Stimulated activated CD4-positive, alpha-beta T cell treated with anti-CD3 and anti-CD28 coated beads, Interleukin-4, amount 100 ng/mL, for 1 hour (primary cell): ENCODE data around the gene C16orf54.
"Not testable (repeated sequence)": the region's sequence is repeated elsewhere in the genome, so short reads cannot be mapped to it uniquely, and the experiment has no call there.

Source experiments
- DNase-seq: peaks from one replicate; pipeline ENCODE4 v3.0.0-alpha.2; 2020

Gene C16orf54

DNA sequence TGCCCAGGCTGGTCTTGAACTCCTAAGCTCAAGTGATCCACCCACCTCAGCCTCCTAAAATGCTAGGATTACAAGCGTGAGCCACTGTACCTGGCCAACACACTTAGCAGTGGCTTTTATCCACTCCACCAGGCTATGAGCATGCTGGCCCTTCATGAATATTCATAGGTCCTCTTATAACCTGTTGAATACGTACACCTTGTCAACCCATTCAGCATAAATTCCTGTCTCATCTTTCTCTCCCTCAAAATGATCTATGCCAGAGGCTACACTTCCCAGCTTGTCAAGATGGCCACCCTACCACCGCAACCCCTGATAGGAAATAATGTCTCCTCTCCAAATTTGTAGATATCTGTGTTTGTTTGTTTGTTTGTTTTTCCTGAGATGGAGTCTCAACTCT, 21.3 kb upstream of the C16orf54 start:
- DNase-seq, result no peak

GRCh38 chr16:29766571-29766970, 20.8 kb upstream of the C16orf54 start:
- no peak for DNase-seq

DNA sequence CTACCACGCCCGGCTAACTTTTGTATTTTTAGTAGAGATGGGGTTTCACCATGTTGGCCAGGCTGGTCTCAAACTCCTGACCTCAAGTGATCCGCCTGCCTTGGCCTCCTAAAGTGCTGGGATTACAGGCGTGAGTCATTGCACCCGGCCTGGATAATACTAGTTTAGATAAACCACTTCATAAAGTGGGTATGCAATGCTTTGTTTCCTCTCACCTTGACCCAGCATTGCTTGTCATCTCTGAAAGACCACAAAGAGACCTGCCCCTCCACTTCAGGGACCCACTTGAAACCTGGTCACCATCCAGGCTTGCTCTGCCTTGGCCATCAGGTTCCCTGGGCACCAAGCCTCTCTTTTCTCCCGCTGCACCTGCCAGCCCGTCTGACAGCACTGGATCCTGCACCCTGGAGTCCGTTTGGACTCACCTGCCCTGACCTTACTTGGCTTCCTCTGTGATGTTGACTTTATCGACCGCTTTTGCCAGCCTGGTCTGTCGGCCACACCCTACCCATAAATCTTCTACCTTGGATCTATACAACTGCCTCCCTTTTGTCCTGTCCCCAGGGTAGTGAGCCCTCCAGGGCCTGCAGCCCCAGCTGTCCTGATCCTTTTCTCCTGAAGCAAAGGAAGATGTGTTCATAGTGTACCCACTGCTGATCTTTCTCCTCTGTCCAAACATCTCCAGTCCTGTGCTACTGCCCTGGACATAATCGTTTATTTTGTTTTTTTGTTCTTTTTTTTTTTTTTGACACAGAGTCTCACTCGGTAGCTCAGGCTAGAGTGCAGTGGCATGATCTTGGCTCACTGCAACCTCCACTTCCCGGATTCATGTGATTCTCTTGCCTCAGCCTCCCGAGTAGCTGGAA, 19.6 kb upstream of the C16orf54 start:
- DNase-seq, result no peak

DNA sequence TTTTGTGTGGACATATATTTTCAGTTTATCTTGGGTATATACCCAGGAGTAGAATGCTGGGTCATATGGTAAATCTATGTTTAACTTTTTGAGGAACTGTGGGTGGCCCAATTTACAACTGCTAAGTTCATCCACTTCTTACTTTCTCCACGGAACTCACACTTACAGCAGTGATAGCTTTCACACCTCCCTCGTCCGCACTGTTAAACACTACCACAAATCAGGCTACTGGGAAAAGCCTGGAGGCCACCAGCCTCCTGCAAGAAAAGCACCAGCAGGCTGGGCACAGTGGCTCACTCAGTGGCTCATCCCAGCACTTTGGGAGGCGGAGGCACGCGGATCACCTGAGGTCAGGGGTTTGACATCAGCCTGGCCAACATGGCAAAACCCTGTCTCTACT, 17.5 kb upstream of the C16orf54 start:
- DNase-seq, result no peak

DNA sequence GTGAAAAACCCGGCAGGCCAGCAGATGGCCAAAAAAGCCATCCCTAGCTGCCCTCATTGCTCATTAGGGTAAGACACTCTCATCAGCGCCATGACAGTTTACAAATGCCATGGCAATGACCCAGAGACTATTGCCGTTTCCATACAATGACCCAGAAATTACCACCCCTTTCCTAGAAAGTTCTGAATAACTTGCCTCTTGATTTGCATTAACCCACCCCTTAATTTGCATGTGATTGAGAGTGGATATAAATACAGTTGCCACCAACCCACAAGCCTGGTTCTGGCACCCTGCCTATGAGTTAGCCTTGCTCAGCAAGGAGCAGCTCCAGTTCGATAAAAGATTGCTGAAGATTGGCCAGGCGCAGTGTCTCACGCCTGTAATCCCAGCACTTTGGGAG, 16.1 kb upstream of the C16orf54 start:
- DNase-seq, result no peak

GRCh38 chr16:29761280-29761651, 15.5 kb upstream of the C16orf54 start:
- not testable (repeated sequence) for DNase-seq

- no peak for DNase-seq
Measured at GRCh38 chr16:29760567-29761279, 14.9 kb upstream of the C16orf54 start.

DNA sequence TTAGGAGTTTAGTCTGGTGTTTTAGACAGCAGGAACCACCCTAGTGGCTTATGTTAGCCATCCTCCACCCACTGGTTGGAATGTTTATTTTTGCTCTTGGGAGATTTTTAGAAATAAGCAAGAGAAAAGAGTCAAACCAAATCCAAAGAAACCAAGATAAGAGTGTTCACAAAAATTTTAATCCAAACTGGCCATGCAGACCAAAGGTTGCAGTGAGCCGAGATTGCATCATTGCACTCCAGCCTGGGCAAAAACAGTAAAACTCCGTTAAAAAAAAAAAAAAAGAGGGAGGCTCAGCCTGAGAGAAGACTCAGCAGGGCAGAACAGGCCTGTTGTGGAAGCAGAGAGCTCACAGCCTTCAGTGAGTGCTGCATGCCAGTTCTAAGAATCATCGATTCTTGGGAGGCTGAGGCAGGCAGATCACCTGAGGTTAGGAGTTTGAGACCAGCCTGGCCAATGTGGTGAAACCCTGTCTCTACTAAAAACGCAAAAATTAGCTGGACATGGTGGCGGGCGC, 12.2 kb upstream of the C16orf54 start:
- no peak for DNase-seq

DNA sequence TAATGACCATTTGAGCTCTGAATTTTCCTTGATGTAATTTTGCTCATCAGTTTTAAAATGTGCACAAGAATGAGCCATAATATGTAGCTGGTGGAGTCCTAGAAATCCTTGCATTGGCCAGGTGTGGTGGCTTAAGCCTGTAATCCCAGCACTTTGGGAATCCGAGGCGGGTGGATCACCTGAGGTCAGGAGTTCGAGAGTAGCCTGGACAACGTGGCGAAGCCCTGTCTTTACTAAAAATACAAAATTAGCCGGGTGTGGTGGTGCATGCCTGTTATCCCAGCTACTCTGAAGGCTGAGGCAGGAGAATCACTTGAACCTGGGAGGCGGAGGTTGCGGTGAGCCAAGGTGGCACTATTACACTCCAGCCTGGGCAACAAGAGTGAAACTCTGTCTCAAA, 11.3 kb upstream of the C16orf54 start:
- not testable (repeated sequence) for DNase-seq

- DNase-seq, result no peak
Measured at GRCh38 chr16:29756654-29757053, 10.9 kb upstream of the C16orf54 start.

GRCh38 chr16:29753516-29753915, 7.7 kb upstream of the C16orf54 start:
- DNase-seq, result no peak

DNA sequence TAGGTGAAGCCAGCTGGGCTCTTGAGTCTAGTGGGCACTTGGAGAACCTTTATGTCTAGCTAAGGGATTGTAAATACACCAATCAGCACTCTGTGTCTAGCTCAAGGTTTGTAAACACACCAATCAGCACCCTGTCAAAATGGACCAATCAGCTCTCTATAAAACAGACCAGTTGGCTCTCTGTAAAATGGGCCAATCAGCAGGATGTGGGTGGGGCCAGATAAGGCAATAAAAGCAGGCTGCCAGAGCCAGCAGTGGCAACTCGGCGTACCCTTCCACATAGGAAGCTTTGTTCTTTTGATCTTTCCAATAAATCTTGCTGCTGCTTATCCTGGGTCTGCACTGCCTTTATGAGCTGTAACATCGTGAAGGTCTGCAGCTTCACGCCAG, 3.0 kb upstream of the C16orf54 start:
- not testable (repeated sequence) for DNase-seq

DNA sequence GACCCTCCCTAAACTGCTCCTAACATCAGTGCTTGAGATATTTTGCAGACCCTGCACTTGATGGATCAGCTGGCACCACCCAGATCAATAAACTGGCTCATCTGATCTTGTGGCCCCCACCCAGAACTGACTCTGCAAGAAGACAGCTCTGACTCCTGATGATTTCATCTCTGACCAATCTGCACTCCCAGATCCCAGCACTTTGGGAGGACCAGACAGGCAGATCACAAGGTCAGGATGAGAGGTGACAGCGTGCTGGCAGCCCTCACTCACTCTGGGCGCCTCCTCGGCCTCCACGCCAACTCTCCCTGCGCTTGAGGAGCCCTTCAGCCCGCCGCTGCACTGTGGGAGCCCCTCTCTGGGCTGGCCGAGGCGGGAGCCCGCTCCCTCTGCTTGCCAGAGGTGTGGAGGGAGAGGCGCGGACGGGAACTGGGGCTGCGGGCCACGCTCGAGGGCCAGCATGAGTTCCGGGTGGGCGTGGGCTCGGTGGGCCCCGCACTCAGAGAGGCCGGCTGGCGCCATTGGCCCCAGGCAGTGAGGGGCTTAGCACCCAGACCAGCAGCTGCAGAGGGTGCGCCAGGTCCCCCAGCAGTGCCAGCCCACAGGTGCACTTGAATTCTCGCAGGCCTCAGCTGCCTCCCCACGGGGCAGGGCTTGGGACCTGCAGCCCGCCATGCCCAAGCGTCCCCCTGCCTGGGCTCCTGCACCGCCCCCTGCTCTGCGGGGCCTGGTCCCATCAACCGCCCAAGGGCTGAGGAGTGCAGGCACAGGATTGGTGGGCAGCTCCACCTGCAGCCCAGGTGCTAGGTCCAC, 2.4 kb upstream of the C16orf54 start:
- DNase-seq, result no peak

- DNase-seq, result not testable (repeated sequence)
Measured at GRCh38 chr16:29746518-29746917, 728 bp upstream of the C16orf54 start.

- peak; percentile 56 for DNase-seq
Measured at GRCh38 chr16:29745121-29745852, 503 bp downstream of the C16orf54 start.

DNA sequence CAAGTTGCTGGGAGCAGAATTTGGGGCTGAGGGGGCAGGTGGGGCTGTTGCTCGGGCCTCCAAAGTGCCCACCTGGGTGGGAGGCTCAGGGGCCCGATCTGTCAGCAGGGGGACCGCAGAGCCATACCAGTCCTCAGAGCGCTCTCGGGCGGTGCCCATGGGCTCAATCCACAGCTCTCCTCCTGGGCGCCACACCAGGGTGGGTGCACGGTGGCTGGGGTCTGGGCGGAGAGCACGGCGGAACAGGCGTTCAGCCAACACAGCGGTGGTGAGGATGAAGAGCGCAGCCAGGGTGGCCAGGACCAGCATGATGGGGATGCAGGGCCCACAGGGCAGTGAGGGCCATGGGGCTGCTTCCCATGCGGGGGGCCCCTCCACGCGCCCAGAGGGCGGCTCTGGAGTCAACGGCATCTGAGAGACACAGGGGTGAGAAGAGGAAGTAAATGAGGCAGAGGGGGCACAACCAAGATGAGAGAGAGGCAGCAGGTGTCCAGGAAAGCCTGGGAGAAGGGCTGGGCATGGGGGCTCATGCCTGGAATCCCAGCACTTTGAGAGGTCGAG, 1.2 kb downstream of the C16orf54 start:
- peak; percentile 7 for DNase-seq

DNA sequence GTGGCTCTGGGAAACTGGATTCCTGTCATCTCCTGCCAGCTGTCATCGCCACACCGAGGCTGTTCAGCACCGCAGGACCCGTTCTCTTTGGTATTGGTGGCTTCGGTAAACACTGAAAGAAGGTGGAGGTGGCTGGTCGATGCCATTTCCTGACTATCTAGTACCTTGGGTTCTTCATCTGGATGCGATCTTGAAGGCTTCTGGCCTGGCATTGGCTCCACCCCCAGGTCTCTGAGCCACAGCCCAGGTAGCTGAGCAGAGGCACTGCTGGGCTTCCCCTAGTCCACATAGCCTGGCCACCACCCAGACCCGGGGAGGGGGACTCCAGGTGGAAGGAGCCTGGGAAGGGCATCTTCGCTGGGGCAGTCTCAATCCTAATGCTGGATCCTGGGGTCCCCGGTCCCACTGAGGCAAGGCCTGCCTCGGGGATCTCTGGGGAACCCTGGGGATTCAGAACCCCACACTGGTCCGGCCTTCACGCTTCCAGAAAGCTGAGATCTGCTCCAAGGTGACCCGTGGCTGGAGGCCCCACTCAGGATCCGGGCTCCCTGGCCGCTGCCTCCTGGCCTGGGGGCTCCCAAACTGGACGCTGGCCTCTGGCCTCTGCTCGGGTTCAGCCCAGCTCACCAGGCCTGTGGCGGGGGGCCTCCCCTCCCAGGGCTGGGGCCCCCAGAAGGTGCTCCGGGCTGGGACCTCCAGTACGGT, 1.8 kb downstream of the C16orf54 start:
- peak; percentile 44 for DNase-seq

DNA sequence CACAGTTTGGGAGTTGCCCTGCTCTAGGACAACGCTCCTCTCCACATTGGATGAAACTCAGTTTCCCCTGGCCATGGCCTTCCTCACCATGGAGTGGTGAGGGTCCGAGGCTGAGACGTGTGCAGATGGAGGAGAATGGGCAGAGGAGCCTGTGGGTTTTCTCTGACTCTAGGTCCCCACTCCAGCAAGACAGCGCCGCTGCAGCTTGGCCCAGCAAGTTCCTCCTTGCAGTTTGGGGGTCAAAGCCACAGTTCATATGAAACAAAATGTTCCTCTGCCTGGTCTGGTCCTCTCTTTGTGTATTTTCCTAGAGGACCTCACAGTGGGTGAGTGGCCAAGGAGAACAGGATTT, 2.3 kb downstream of the C16orf54 start:
- no peak for DNase-seq

DNA sequence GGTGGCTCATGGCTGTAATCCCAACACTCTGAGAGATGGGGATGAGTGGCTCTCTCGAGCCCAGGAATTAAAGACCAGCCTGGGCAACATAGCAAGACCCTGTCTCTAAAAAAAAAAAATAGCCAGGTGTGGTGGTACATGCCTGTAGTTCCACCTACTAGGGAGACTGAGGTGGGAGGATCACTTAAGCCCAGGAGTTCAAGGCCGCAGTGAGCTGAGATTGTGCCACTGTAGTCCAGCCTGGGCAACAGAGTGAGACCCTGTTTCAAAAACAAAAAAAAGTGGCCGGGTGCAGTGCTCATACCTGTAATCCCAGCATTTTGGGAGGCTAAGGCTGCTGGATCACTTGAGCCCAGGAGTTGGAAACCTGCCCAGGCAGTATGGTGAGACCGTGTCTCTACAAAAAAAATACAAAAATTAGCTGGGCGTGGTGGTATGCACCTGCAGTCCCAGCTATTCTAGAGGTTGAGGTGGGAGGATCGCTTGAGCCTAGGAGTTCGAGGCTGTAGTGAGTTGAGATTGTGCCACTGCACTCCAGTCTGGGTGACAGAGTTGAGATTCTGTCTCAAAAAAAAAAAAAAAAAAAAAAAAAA, 3.0 kb downstream of the C16orf54 start:
- no peak for DNase-seq

- DNase-seq, result not testable (repeated sequence)
Measured at GRCh38 chr16:29740630-29741015, 5.2 kb downstream of the C16orf54 start.
